Caki2 (cell line): ENCODE results near the gene HSD11B1L. TPM values are rescaled to one million over a fixed set of nuclear protein-coding genes. Genes with fewer than 3 reads are reported as not detected.
A peak's percentile ranks its signal among the peaks of the same experiment; 100 is the strongest.

Source experiments
- DNase-seq: peaks from one replicate; pipeline ENCODE4 v3.0.0-alpha.2; 2015; ENCODE audit warnings: low read depth
- in situ Hi-C: cut with HindIII; loops from 2 replicates; pipeline ENCODE4 v1.10.0; 2016; ENCODE audit warnings: low sequenced_read_pairs, low pct_unique_long_range_greater_than_20kb, mixed read lengths
- total RNA-seq: library from RNA; depleted of rRNA; stranded (reverse); fragments of >200 nt; shearing (Covaris generic); gene quantifications from 2 replicates; pipeline ENCODE4 v1.2.3, GENCODE V29; 2014; ENCODE audit warnings: low replicate concordance

HSD11B1L gene
- total RNA-seq, 1 experiment from 2014 or later, result 12.1 TPM

GRCh38 chr19:5664515-5664914, 16.3 kb upstream of the HSD11B1L start:
- in situ Hi-C loops, result no loop called here

GRCh38 chr19:5665781-5666513, 14.9 kb upstream of the HSD11B1L start:
- peak; percentile 92 for DNase-seq
- in situ Hi-C loops, result no loop called here

More at GRCh38 chr19:5664515-5664914, 16.3 kb upstream of the HSD11B1L start:
- DNase-seq, result no peak

- no peak for DNase-seq
- in situ Hi-C loops, result no loop called here
These were observed 13.8 kb upstream of the HSD11B1L start for GRCh38 chr19:5666921-5667610.

- no peak for DNase-seq
- in situ Hi-C loops, result no loop called here
These were observed 13.0 kb upstream of the HSD11B1L start for GRCh38 chr19:5667751-5668271.

GRCh38 chr19:5669212-5669611, 11.6 kb upstream of the HSD11B1L start:
- no peak for DNase-seq
- in situ Hi-C loops, result no loop called here

GRCh38 chr19:5671600-5671999, 9.2 kb upstream of the HSD11B1L start:
- in situ Hi-C loops, result no loop called here
- no peak for DNase-seq

GRCh38 chr19:5672708-5673459, 7.9 kb upstream of the HSD11B1L start:
- in situ Hi-C loops, result no loop called here
- no peak for DNase-seq

- no peak for DNase-seq
- in situ Hi-C loops, result no loop called here
These were observed 7.1 kb upstream of the HSD11B1L start for GRCh38 chr19:5673752-5674151.

GRCh38 chr19:5674714-5675113, 6.1 kb upstream of the HSD11B1L start:
- DNase-seq, result no peak
- in situ Hi-C loops, result no loop called here

GRCh38 chr19:5676105-5676771, 4.6 kb upstream of the HSD11B1L start:
- in situ Hi-C loops, result no loop called here

GRCh38 chr19:5676772-5677105, 4.1 kb upstream of the HSD11B1L start:
- no peak for DNase-seq
- in situ Hi-C loops, result no loop called here

More at GRCh38 chr19:5676105-5676771, 4.6 kb upstream of the HSD11B1L start:
- DNase-seq, result no peak

GRCh38 chr19:5677136-5677535, 3.7 kb upstream of the HSD11B1L start:
- no peak for DNase-seq
- in situ Hi-C loops, result no loop called here

- in situ Hi-C loops, result no loop called here
- DNase-seq, result no peak
These were observed 3.2 kb upstream of the HSD11B1L start for GRCh38 chr19:5677580-5677979.

GRCh38 chr19:5678071-5678718, 2.6 kb upstream of the HSD11B1L start:
- in situ Hi-C loops, result no loop called here
- no peak for DNase-seq

GRCh38 chr19:5679289-5680083, 1.3 kb upstream of the HSD11B1L start:
- no peak for DNase-seq
- in situ Hi-C loops, result no loop called here

- DNase-seq, result no peak
- in situ Hi-C loops, result no loop called here
These were observed 767 bp upstream of the HSD11B1L start for GRCh38 chr19:5680084-5680436.

GRCh38 chr19:5681391-5682106, 722 bp downstream of the HSD11B1L start:
- no peak for DNase-seq
- in situ Hi-C loops, result no loop called here
